Smooth muscle cell (in vitro differentiated cells): ENCODE results near the gene RPAP2. TPM values are rescaled to one million over a fixed set of nuclear protein-coding genes. Genes with fewer than 3 reads are reported as not detected.

Experiments used
- DNase-seq: peaks from one replicate; lab custom pipeline; 2025; ENCODE audit not compliant: unreplicated experiment; lab: John Stamatoyannopoulos, UW
- H2AFZ ChIP-seq: fragments of 200-600 bp; sonication (generic); 2 replicates; pipeline ENCODE4 v1.6.0; 2016; ENCODE audit warnings: antibody characterized with exemption, low read depth, mild to moderate bottlenecking
- H3F3A ChIP-seq: fragments of 200-600 bp; sonication (generic); 2 replicates; pipeline ENCODE4 v1.6.0; 2017; ENCODE audit warnings: antibody characterized with exemption, low read depth
- H3K27ac ChIP-seq: fragments of 200-600 bp; sonication (generic); 2 replicates; pipeline ENCODE4 v1.5.1; 2016; ENCODE audit warnings: low read depth, mild to moderate bottlenecking
- H3K27me3 ChIP-seq: fragments of 200-600 bp; sonication (generic); 2 replicates; pipeline ENCODE4 v1.6.1; 2016; ENCODE audit warnings: low read depth, mild to moderate bottlenecking
- H3K36me3 ChIP-seq: fragments of 200-600 bp; sonication (generic); 2 replicates; pipeline ENCODE4 v1.5.1; 2016; ENCODE audit warnings: low read depth
- H3K4me1 ChIP-seq: fragments of 200-600 bp; sonication (generic); 2 replicates; pipeline ENCODE4 v1.5.1; 2016; ENCODE audit warnings: low read depth
- H3K4me2 ChIP-seq: fragments of 200-600 bp; sonication (generic); 2 replicates; pipeline ENCODE4 v1.6.0; 2016; ENCODE audit warnings: mild to moderate bottlenecking
- H3K4me3 ChIP-seq: fragments of 200-600 bp; sonication (generic); 2 replicates; pipeline ENCODE4 v1.5.1; 2016; ENCODE audit warnings: mild to moderate bottlenecking
- H3K79me2 ChIP-seq: fragments of 200-600 bp; sonication (generic); 2 replicates; pipeline ENCODE4 v1.6.0; 2016; ENCODE audit warnings: low read depth, mild to moderate bottlenecking
- H3K9ac ChIP-seq: fragments of 200-600 bp; sonication (generic); 2 replicates; pipeline ENCODE4 v1.6.0; 2016; ENCODE audit warnings: low read depth
- H3K9me3 ChIP-seq: fragments of 200-600 bp; sonication (generic); replicated peaks from 2 replicates; pipeline ENCODE4 v1.5.1; 2016; ENCODE audit warnings: low read depth
- H4K20me1 ChIP-seq: fragments of 200-600 bp; sonication (generic); 2 replicates; pipeline ENCODE4 v1.6.0; 2016; ENCODE audit warnings: low read depth
- CTCF ChIP-seq: fragments of 200-600 bp; sonication (generic); IDR thresholded peaks from 2 replicates; pipeline ENCODE4 v1.5.1; 2017; ENCODE audit warnings: borderline replicate concordance, mild to moderate bottlenecking, antibody characterized with exemption; ENCODE audit not compliant: insufficient read depth, poor library complexity, severe bottlenecking
- WGBS: methylation state at CpG from one replicate; pipeline ENCODE4 v1.1.7; 2016; ENCODE audit warnings: low lambda C conversion rate; 5-methylcytosine and 5-hydroxymethylcytosine counted together
- polyA plus RNA-seq: library from polyadenylated mRNA; unstranded; fragments of >200 nt; fragmentation: Nextera tagmentation; extraction: Ambion mirVana; gene quantifications from 2 replicates; pipeline ENCODE4 v1.2.1, GENCODE V29; 2016
- total RNA-seq: library from RNA; depleted of rRNA; stranded (reverse); fragments of >200 nt; gene quantifications from 2 replicates; pipeline ENCODE4 v1.2.3, GENCODE V29; 2014

Gene RPAP2
- total and polyA plus RNA-seq, 2 experiments from 2014 or later, result 18.8 to 34.2 TPM

GRCh38 chr1:92310185-92310597, 11.3 kb downstream of the RPAP2 start:
- no peak for DNase-seq
- Histone ChIP-seq H3F3A (no peaks in the 10 kb centered on the region), H3K79me2 (no peaks in the 10 kb centered on the region), H3K36me3 (peaks cover 7% of the 10 kb centered on the region), H4K20me1 (no peaks in the 10 kb centered on the region), H3K27me3 (no peaks in the 10 kb centered on the region), H3K4me3 (no peak overlapping the region), H3K9ac (no peak overlapping the region), H3K9me3 (no peaks in the 10 kb centered on the region), H2AFZ (no peak overlapping the region), H3K4me1 (no peaks in the 10 kb centered on the region), H3K27ac (no peak overlapping the region), H3K4me2 (no peak overlapping the region)
- peak; percentile 61 for TF ChIP-seq CTCF

DNA sequence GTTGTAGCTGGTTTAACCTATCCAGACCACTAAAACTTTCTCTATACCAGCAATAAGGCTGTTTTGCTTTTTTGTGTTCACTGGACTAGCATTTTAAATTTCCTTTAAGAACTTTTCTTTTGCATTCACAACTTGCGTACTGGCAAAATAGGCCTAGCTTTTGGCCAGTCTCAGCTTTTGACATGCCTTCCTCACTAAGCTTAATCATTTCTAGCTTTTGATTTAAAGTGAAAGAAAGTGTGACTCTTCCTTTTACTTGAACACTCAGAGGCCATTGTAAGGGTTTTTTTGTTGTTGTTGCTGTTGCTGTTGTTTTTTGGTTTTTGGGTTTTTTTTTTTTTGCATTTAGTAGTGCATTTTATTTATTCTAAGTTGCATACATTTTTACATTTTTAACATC, 15.2 kb downstream of the RPAP2 start:
- H4K20me1 ChIP-seq, result no peaks in the 10 kb centered on the region
- no peak overlapping the region for H3K27ac ChIP-seq
- 100% methylated on average over 1 of the region's 1 CpG for WGBS
- no peaks in the 10 kb centered on the region for H3F3A ChIP-seq
- H2AFZ ChIP-seq, result no peak overlapping the region
- H3K36me3 ChIP-seq, result no peaks in the 10 kb centered on the region
- H3K4me2 ChIP-seq, result no peak overlapping the region
- no peak overlapping the region for H3K4me3 ChIP-seq
- H3K79me2 ChIP-seq, result no peaks in the 10 kb centered on the region
- no peaks in the 10 kb centered on the region for H3K27me3 ChIP-seq
- DNase-seq, result no peak
- H3K9ac ChIP-seq, result no peak overlapping the region
- no peak for TF ChIP-seq CTCF
- no peaks in the 10 kb centered on the region for H3K9me3 ChIP-seq
- no peaks in the 10 kb centered on the region for H3K4me1 ChIP-seq

DNA sequence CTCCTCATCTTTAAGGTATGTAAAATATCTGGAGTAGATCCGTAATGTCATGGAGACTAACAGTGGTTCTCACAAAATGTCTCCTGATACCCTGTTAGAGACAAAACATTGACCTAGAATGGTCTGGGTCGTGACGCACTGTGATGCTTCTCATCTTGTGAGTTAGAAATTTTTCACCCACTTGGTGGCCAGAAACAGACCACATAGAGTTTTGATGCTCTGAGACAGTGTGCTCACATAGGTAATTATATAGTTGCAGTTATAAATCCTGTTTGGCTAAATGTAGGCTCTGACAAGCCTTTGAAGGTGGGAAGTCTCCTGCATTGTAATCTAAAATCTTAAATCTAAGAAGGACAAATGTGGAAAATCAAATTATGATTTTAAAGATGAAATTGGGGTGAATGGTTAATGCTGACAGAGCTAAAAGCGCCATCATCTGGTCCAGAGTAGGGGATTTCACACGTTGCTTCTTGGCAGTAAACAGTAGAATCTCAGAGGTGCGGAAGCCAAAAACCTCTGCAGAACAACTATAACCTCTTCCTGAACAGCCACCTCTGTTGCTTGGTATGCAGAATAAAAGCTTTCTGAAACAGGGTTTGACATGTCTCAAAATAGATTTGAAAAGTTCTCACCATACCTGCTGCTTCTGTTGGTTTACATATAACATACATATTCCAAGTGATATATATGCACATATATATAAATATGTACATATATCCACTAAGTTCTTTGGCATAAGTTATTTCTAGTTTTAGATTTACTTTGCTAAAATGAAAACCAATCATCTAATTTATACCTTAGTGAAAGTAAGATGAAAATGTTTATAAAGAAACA, 17.1 kb downstream of the RPAP2 start:
- no peaks in the 10 kb centered on the region for H3F3A ChIP-seq
- no peak overlapping the region for H2AFZ ChIP-seq
- 93% methylated on average over 6 of the region's 6 CpGs for WGBS
- no peak overlapping the region for H3K9ac ChIP-seq
- no peak overlapping the region for H3K4me2 ChIP-seq
- TF ChIP-seq CTCF, result no peak
- H3K27me3 ChIP-seq, result no peaks in the 10 kb centered on the region
- no peak for DNase-seq
- no peaks in the 10 kb centered on the region for H3K9me3 ChIP-seq
- no peak overlapping the region for H3K27ac ChIP-seq
- H4K20me1 ChIP-seq, result no peaks in the 10 kb centered on the region
- no peaks in the 10 kb centered on the region for H3K36me3 ChIP-seq
- H3K4me1 ChIP-seq, result no peaks in the 10 kb centered on the region
- no peak overlapping the region for H3K4me3 ChIP-seq
- no peaks in the 10 kb centered on the region for H3K79me2 ChIP-seq
